HL-60/S4 treated with retinoic acid at 250 ng/mL for 4 days and 3 days (cell line): ENCODE measurements around the gene CCDC187.

ENCODE experiments used
- in situ Hi-C: fragments of 300-500 bp; cut with MboI; formaldehyde crosslinking; loops from 2 replicates; pipeline ENCODE4 v1.7.0; 2022; ENCODE audit warnings: low sequenced_read_pairs

Gene CCDC187

DNA sequence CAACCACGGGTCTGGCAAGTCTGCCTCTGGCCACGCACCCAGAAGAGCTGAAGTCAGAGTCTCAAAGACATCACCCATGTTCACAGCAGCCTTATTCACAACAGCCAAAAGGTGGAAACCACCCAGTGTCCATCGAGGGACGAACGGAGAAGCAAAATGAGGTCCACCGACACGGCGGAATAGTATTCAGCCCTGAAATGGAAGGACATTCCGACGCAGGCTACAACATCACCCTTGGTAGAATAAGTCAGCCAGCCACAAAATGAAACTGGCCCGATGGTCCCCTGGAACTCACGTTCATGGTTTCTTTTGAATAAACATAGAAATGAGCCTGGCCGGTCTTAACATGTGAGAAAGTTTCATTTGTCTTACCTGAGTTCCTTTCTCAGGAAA lies 16.9 kb downstream of the CCDC187 start:
- in situ Hi-C loops, result no loop called here

- in situ Hi-C loops, result no loop called here
Observed at GRCh38 chr9:136286359-136286986, 17.4 kb downstream of the CCDC187 start.

- in situ Hi-C loops, result no loop called here
Observed at GRCh38 chr9:136285501-136286358, 18.2 kb downstream of the CCDC187 start.

- in situ Hi-C loops, result no loop called here
Observed at GRCh38 chr9:136284951-136285350, 18.9 kb downstream of the CCDC187 start.

- in situ Hi-C loops, result no loop called here
Observed at GRCh38 chr9:136284311-136284710, 19.6 kb downstream of the CCDC187 start.

DNA sequence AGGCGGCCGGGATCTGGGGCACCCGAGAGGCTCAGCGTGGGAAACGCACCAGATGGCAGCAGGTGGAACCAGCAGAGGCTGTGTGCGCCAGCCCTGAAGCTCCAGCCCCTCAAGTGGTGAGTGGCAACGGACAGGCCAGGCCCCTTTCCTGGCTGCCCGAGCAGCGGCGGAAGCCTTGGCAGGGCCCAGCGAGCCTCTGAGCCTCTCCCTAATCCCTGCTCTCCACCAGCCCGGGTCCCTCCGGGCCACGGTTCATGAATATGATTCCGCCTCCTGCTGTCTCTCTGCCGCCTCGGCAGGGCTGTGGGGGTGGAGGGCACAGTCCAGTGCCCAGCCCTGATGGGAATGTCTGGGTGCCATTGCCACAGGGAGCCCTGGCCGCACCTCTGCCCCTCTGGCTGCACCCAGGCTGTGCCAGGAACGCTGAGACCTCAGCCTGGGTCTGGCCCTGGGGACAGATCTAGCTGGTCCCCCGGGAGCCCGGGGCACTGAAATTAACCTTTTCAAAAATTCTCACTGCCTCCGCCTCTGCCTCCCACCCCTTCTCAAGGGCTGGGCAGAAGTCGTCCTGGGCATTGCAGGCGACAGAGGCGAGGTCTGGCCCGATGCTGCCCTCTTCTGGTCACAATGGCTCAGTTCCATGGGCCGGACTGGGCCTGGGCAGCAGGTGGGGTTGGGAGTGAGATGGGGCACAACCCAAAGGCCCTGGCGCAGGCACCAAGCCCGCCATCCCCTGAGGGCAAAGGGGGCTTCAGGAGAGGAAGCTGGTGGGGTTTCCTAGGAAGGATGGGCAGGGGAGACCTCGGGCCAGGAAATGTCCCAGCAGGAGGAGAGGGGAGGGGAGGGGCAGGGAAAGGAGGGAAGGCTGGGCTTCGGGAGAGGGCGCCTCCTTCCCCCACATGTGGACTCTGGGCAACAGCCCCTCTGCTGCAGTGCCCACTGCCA lies 20.3 kb downstream of the CCDC187 start:
- in situ Hi-C loops, result no loop called here

DNA sequence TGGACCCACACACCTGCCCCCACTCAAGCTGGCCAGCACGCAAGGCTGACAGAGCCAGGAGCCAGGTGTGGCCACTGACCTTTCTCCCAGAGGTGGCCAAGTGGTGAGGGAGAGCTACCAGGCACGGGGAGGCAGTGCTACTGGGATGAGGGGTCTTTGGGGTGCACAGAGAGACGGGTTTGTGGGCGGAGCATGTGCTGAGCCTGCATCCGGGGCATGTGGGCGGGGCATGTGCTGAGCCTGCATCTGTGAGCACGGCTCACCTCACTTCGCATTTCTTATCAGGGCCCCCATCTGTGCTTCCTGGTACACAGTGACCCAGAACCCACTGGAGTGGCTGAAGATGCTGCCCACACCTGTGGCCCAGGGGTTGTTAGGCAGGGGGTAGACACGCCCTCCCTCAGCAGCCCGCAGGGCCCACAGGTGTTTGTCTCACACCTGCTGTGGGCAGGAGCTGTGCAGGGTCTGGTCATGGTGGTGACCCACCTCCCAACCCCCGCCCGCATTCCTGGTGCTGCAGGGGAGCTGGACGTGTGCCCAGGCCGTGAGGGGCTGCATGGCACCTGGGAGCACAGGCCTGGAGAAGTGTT lies 21.5 kb downstream of the CCDC187 start:
- in situ Hi-C loops, result no loop called here

- in situ Hi-C loops, result no loop called here
Observed at GRCh38 chr9:136281421-136282271, 22.2 kb downstream of the CCDC187 start.

- in situ Hi-C loops, result no loop called here
Observed at GRCh38 chr9:136280535-136281315, 23.2 kb downstream of the CCDC187 start.

- in situ Hi-C loops, result no loop called here
Observed at GRCh38 chr9:136279471-136279870, 24.4 kb downstream of the CCDC187 start.

DNA sequence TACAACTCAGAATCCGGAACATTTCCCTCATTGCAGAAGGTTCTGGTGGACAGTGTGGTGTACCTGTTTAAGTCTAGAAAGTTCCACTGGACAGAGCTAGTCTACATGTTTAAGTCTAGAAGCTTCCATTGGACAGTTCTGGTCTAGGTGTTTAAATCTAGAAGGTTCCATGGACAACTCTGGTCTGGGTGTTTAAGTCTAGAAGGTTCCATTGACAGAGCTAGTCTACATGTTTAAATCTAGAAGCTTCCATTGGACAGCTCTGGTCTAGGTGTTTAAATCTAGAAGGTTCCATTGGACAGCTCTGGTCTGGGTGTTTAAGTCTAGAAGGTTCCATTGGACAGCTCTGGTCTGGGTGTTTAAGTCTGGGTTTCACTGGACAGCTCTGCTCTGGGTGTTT lies 25.0 kb downstream of the CCDC187 start:
- in situ Hi-C loops, result no loop called here

- in situ Hi-C loops, result no loop called here
Observed at GRCh38 chr9:136278221-136278620, 25.7 kb downstream of the CCDC187 start.

GRCh38 chr9:136277746-136278145 lies 26.1 kb downstream of the CCDC187 start:
- in situ Hi-C loops, result no loop called here

DNA sequence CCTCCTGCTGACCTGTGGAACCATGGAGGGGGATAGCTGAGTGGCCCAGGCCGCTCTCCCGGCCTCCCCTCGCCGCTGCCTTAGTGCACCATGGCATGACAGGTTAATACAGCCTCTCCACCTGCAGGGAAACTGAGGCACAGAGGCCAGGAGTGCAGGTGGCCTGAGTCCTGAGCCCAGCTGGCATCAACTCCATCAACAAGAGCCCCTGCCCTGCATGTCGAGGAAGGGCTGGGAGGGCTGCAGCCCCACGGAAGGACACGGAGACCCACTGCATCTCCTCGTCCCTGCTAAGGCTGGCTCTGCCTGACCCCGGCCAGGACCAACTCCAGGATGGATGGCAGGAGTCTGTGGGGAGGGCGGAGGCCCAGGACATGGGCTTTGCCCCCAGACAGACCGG lies 27.2 kb downstream of the CCDC187 start:
- in situ Hi-C loops, result no loop called here

GRCh38 chr9:136275655-136276429 lies 28.1 kb downstream of the CCDC187 start:
- in situ Hi-C loops, result no loop called here

DNA sequence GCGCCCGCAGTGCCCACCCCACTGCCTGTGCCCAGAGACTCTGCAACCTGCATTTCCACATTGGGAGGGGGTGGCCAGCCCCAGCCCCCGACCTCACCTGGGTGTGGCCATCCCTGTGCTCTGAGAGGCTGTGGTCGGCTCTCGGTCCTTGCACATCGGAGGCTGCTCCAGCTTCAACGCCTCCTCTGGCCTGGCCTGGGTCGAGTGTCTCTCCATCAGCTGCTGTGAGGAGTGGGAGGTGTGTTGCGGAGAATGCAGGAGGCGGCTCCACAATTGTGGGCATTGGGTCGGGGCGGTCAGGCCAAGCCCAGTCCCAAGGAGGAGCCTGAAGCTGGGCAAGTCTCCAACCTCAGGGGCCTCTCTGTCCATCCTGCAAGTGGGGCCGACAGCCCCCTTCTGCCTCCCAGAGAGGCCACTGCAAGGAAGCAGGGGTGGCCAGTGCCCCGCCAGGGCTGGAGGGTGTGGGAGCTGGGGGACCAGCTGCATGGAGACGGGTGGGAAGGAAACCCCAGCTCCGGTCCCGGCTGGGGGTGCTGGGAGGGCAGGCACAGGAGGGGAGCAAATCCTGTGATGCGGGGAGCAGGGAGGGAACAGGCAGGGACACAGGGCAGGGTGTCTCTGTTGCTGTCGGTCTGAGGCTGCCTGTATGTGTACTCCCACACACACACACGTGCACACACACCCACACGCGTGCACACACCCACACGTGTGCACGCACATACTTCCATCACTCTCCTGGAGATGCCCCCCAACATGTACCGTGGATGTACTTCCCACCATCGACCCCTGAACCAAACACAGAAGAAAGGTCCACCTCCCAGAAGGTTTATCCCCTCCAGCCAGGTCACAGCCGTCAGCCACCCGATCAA lies 28.9 kb downstream of the CCDC187 start:
- in situ Hi-C loops, result no loop called here

DNA sequence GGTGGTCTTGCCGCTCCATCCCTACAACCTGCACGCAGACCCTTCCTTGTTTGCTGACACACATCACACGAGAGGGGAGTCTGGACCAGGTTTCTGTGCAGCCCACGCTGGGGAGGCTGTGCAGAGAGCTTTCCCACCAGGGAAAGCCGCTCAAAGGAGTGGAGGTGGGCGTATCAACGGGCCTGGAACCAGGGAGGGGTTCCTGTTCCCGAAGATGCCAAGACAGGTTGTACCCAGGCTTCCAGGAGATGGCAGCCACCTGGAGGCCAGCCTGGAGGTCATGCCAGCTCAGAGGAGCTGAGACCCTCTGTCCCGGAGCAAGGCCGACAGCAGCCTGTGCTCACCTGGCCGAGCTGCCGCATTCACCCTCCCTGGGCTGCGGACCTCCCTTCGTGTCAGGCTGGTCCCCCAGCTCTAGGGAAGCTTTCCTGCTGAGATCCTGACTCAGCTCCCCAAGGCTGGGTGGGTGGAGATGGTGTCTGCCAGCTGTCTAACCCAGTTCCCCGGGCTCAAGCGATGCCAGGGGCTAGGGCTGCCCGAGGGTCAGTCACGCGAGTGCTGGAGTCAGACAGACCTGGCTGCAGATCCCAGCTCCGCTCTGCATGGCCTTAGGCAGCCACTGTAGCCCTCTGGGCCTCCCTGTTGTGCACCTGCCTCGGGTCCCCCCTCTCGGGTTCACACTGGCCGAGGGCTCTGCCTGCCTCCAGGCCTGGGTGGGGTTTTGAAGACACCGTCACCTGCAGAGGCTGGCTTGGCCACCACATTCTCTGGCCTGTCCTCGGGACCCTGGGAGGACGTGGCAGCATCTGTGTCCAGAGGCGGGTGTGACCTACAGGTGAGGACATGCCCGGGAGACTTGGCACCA lies 29.7 kb downstream of the CCDC187 start:
- in situ Hi-C loops, result no loop called here
